Suppressor macrophage treated with lipopolysaccharide for 1 hour (primary cell): ENCODE data around the gene RAB36.

Experiments
- DNase-seq, 3 donors: peaks; one replicate each; pipeline ENCODE4 v3.0.0-alpha.2; 2020 to 2022

The RAB36 gene

GRCh38 chr22:23108249-23109078 lies 36.8 kb upstream of the RAB36 start:
- no peak for DNase-seq

- no peak for DNase-seq
Observed at GRCh38 chr22:23109079-23109347, 36.3 kb upstream of the RAB36 start.

- no peak for DNase-seq
Observed at GRCh38 chr22:23109441-23109978, 35.8 kb upstream of the RAB36 start.

GRCh38 chr22:23110190-23110921 lies 34.9 kb upstream of the RAB36 start:
- no peak for DNase-seq

- no peak for DNase-seq
Observed at GRCh38 chr22:23110922-23111527, 34.3 kb upstream of the RAB36 start.

GRCh38 chr22:23112472-23113012 lies 32.7 kb upstream of the RAB36 start:
- DNase-seq: no peak

- no peak for DNase-seq
Observed at GRCh38 chr22:23113067-23113846, 32.0 kb upstream of the RAB36 start.

GRCh38 chr22:23113847-23114720 lies 31.2 kb upstream of the RAB36 start:
- no peak for DNase-seq

- no peak for DNase-seq
Observed at GRCh38 chr22:23114721-23115020, 30.6 kb upstream of the RAB36 start.

GRCh38 chr22:23115369-23115768 lies 29.9 kb upstream of the RAB36 start:
- DNase-seq: no peak

GRCh38 chr22:23115825-23116494 lies 29.3 kb upstream of the RAB36 start:
- no peak for DNase-seq

GRCh38 chr22:23116506-23117263 lies 28.6 kb upstream of the RAB36 start:
- DNase-seq: no peak

GRCh38 chr22:23117275-23117674 lies 28.0 kb upstream of the RAB36 start:
- DNase-seq: no peak

- DNase-seq: no peak
Observed at GRCh38 chr22:23117891-23118646, 27.2 kb upstream of the RAB36 start.

GRCh38 chr22:23118647-23119493 lies 26.4 kb upstream of the RAB36 start:
- no peak for DNase-seq

GRCh38 chr22:23119494-23120414 lies 25.5 kb upstream of the RAB36 start:
- no peak for DNase-seq

- no peak for DNase-seq
Observed at GRCh38 chr22:23120415-23120899, 24.8 kb upstream of the RAB36 start.
